ENCODE data around the gene ACOT7. TPM values are rescaled to one million over a fixed set of nuclear protein-coding genes. Genes with fewer than 3 reads are reported as not detected.
"Not testable (repeated sequence)": the region's sequence is repeated elsewhere in the genome, so short reads cannot be mapped to it uniquely, and the experiment has no call there.

ACOT7 gene
- total RNA-seq, 1 experiment from 2014 or later: 36.2 TPM

GRCh38 chr1:6397844-6398441 lies 4.4 kb upstream of the ACOT7 start:
- CTCF ChIA-PET: interaction anchor here (0.5 kb wide), 1 partner anchor 161 kb away, joined by 4 read pairs; no protein-coding TSS in a partner anchor

DNA sequence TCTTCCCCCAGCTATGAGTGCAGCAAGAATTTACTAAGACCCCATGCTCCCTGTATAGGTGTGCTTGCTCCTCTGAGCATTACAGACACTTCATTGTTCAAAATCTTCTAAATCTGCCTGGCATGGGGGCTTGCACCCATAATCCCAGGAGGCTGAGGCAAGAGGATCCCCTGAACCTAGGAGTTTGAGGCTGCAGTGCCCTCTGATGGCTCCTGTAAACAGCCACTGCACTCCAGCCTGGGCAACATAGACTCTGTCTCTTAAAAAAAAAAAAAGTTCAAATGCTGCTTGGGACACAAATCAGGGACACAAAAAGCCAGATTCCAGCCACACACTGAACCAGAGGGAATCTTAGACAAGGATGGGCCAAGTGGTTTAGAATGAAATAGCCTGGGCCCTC lies 3.4 kb upstream of the ACOT7 start:
- CTCF ChIA-PET: no interaction called here
- H3K4me3 Mint-ChIP-seq (ENCODE audit: low read depth, unreplicated experiment): no peak overlapping the region
- TF ChIP-seq, protein P1, sequence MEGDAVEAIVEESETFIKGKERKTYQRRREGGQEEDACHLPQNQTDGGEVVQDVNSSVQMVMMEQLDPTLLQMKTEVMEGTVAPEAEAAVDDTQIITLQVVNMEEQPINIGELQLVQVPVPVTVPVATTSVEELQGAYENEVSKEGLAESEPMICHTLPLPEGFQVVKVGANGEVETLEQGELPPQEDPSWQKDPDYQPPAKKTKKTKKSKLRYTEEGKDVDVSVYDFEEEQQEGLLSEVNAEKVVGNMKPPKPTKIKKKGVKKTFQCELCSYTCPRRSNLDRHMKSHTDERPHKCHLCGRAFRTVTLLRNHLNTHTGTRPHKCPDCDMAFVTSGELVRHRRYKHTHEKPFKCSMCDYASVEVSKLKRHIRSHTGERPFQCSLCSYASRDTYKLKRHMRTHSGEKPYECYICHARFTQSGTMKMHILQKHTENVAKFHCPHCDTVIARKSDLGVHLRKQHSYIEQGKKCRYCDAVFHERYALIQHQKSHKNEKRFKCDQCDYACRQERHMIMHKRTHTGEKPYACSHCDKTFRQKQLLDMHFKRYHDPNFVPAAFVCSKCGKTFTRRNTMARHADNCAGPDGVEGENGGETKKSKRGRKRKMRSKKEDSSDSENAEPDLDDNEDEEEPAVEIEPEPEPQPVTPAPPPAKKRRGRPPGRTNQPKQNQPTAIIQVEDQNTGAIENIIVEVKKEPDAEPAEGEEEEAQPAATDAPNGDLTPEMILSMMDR (IDR thresholded peaks at IDR 0.05; ENCODE audit: unreplicated experiment): no peak
- peaks cover 27% of the 10 kb centered on the region for H3K36me3 Mint-ChIP-seq (ENCODE audit: insufficient read depth, unreplicated experiment)
- no peak overlapping the region for H3K27ac Mint-ChIP-seq (ENCODE audit: unreplicated experiment)
- H3K9me3 Mint-ChIP-seq (ENCODE audit: low read depth, unreplicated experiment): no peaks in the 10 kb centered on the region
- H3K27me3 Mint-ChIP-seq (ENCODE audit: unreplicated experiment): peaks cover 23% of the 10 kb centered on the region
- intact Hi-C loops (cut with micrococcal nuclease; ENCODE audit: unreplicated experiment): no loop called here
- BruUV-seq (replicated peaks): no TSS peak
- no peaks in the 10 kb centered on the region for H3K4me1 Mint-ChIP-seq (ENCODE audit: low read depth, unreplicated experiment)
- DNase-seq: no peak

More at GRCh38 chr1:6397844-6398441, 4.4 kb upstream of the ACOT7 start:
- intact Hi-C loops (cut with micrococcal nuclease; ENCODE audit: unreplicated experiment): no loop called here
- Mint-ChIP-seq H3K4me3 (ENCODE audit: low read depth, unreplicated experiment) (no peak overlapping the region), H3K27me3 (ENCODE audit: unreplicated experiment) (peaks cover 23% of the 10 kb centered on the region), H3K9me3 (ENCODE audit: low read depth, unreplicated experiment) (no peaks in the 10 kb centered on the region), H3K4me1 (ENCODE audit: low read depth, unreplicated experiment) (no peaks in the 10 kb centered on the region), H3K36me3 (ENCODE audit: insufficient read depth, unreplicated experiment) (peaks cover 17% of the 10 kb centered on the region), H3K27ac (ENCODE audit: unreplicated experiment) (no peak overlapping the region)
- TF ChIP-seq, protein P1 (IDR thresholded peaks at IDR 0.05; ENCODE audit: unreplicated experiment): no peak
- BruUV-seq (replicated peaks): no TSS peak
- no peak for DNase-seq

- H3K27ac Mint-ChIP-seq (ENCODE audit: unreplicated experiment); BruUV-seq (replicated peaks); H3K4me1 Mint-ChIP-seq (ENCODE audit: low read depth, unreplicated experiment); intact Hi-C loops (cut with micrococcal nuclease; ENCODE audit: unreplicated experiment); DNase-seq; H3K9me3 Mint-ChIP-seq (ENCODE audit: low read depth, unreplicated experiment); H3K4me3 Mint-ChIP-seq (ENCODE audit: low read depth, unreplicated experiment): not testable (repeated sequence)
- Mint-ChIP-seq H3K36me3 (ENCODE audit: insufficient read depth, unreplicated experiment) (peaks cover 23% of the 10 kb centered on the region), H3K27me3 (ENCODE audit: unreplicated experiment) (peaks cover 23% of the 10 kb centered on the region)
- CTCF ChIA-PET: interaction anchor here (0.5 kb wide), 1 partner anchor 59 kb away, joined by 3 read pairs; no protein-coding TSS in a partner anchor
Observed at GRCh38 chr1:6395781-6396244, 2.2 kb upstream of the ACOT7 start.

DNA sequence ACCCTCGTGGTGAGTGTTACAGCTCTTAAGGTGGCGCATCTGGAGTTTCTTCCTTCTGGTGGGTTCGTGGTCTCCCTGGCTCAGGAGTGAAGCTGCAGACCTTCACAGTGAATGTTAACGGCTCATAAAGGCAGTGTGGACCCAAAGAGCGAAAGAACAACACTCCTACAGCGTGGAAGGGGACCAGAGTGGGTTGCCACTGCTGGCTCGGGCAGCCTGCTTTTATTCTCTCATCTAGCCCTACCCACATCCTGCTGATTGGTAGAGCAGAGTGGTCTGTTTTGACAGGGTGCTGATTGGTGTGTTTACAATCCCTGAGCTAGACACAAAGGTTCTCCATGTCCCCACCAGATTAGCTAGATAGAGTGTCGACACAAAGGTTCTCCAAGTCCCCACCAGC lies 1.6 kb upstream of the ACOT7 start:
- H3K4me1 Mint-ChIP-seq (ENCODE audit: low read depth, unreplicated experiment); H3K9me3 Mint-ChIP-seq (ENCODE audit: low read depth, unreplicated experiment); CTCF ChIA-PET; DNase-seq; intact Hi-C loops (cut with micrococcal nuclease; ENCODE audit: unreplicated experiment); H3K27ac Mint-ChIP-seq (ENCODE audit: unreplicated experiment); H3K4me3 Mint-ChIP-seq (ENCODE audit: low read depth, unreplicated experiment); BruUV-seq (replicated peaks): not testable (repeated sequence)
- peaks cover 23% of the 10 kb centered on the region for H3K27me3 Mint-ChIP-seq (ENCODE audit: unreplicated experiment)
- H3K36me3 Mint-ChIP-seq (ENCODE audit: insufficient read depth, unreplicated experiment): peaks cover 23% of the 10 kb centered on the region

DNA sequence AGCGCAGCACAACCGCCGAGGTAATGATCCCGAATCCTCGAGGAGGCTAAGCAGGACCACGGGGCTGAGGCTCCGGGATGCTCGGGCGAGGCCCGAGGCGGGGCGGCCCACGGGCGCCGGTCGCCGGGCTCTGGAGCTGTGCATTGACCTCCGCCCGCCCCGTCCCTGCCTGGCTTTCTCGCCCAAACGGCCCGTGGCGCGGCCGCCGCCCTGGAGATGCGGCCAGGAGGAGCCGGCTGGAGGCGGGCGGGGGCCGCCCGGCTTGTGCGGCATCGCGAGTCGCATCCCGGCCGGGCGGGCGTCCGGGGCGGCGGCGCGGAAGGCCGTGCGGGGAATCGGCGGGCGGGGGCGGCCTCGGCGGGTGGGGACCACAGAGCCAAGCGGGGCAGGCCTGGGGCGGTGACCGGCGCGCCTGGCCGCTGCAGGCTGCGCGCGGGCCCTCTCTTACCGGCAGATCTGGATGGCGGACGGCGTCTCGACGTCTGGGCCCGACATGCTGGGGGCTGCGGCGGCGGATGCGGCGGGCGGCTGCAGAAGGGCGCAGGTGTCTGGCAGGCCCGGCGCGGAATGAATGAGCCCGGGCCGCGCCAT lies 663 bp downstream of the ACOT7 start:
- no peaks in the 10 kb centered on the region for H3K9me3 Mint-ChIP-seq (ENCODE audit: low read depth, unreplicated experiment)
- no peaks in the 10 kb centered on the region for H3K4me1 Mint-ChIP-seq (ENCODE audit: low read depth, unreplicated experiment)
- peak overlapping the region; percentile 73 for H3K4me3 Mint-ChIP-seq (ENCODE audit: low read depth, unreplicated experiment)
- no peak for DNase-seq
- BruUV-seq (replicated peaks): no TSS peak
- intact Hi-C loops (cut with micrococcal nuclease; ENCODE audit: unreplicated experiment): no loop called here
- peaks cover 23% of the 10 kb centered on the region for H3K36me3 Mint-ChIP-seq (ENCODE audit: insufficient read depth, unreplicated experiment)
- CTCF ChIA-PET: interaction anchor here (0.6 kb wide), 2 partner anchors 49 to 86 kb away, joined by 6 read pairs; no protein-coding TSS in a partner anchor
- H3K27ac Mint-ChIP-seq (ENCODE audit: unreplicated experiment): no peak overlapping the region
- TF ChIP-seq, protein P1 (IDR thresholded peaks at IDR 0.05; ENCODE audit: unreplicated experiment): no peak
- H3K27me3 Mint-ChIP-seq (ENCODE audit: unreplicated experiment): peaks cover 6% of the 10 kb centered on the region
